ENCODE results near the gene SARDH. TPM values are rescaled to one million over a fixed set of nuclear protein-coding genes. Genes with fewer than 3 reads are reported as not detected.

SARDH gene
- total RNA-seq, 4 donors from 2014 or later: 0.32 to 0.98 (median 0.44) TPM; not detected in 1

DNA sequence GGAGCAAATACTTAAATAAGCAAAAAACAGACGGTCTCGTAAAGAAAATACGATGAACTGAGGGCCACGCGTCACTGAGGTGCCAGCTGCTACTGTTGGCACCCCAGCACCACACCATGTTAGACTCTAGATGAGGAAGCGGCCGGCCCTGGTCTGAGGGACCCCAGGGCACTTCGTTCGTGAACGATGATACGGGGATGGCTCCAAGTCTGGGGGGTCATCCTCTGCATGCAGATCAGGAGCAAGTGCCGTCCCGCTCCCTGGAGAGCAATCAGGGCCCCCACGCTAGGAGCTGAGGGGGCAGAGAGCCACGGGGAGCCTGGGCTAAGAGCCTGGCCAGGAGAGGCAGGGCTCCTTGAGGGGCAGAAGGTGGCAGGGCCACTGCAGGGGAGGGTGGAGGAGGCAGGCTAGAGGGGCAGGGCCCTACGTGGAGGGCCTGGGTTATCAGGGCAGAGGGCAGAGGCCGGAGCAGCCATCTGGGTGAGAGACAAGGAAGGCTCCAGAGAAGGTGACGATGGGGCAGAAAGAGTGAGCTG lies 24.1 kb downstream of the SARDH start:
- Histone ChIP-seq H3K27me3 (peaks cover 41% of the 10 kb centered on the region), H3K4me3 (no peak overlapping the region), H3K4me1 (no peaks in the 10 kb centered on the region), H3K36me3 (no peaks in the 10 kb centered on the region), H3K27ac (no peak overlapping the region), H3K9me3 (no peaks in the 10 kb centered on the region)
- WGBS: 90% methylated on average over 16 of the region's 18 CpGs
- peak in 1 of 2 donors; percentile 47 for DNase-seq (ENCODE audit: low spot score in 2 of 2)
- no peak for TF ChIP-seq POLR2A (IDR thresholded peaks at IDR 0.05)
- TF ChIP-seq POLR2AphosphoS5 (IDR thresholded peaks at IDR 0.05): no peak
- TF ChIP-seq, protein P1, sequence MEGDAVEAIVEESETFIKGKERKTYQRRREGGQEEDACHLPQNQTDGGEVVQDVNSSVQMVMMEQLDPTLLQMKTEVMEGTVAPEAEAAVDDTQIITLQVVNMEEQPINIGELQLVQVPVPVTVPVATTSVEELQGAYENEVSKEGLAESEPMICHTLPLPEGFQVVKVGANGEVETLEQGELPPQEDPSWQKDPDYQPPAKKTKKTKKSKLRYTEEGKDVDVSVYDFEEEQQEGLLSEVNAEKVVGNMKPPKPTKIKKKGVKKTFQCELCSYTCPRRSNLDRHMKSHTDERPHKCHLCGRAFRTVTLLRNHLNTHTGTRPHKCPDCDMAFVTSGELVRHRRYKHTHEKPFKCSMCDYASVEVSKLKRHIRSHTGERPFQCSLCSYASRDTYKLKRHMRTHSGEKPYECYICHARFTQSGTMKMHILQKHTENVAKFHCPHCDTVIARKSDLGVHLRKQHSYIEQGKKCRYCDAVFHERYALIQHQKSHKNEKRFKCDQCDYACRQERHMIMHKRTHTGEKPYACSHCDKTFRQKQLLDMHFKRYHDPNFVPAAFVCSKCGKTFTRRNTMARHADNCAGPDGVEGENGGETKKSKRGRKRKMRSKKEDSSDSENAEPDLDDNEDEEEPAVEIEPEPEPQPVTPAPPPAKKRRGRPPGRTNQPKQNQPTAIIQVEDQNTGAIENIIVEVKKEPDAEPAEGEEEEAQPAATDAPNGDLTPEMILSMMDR (IDR thresholded peaks at IDR 0.05): no peak
- TF ChIP-seq EP300 (IDR thresholded peaks at IDR 0.05): no peak

DNA sequence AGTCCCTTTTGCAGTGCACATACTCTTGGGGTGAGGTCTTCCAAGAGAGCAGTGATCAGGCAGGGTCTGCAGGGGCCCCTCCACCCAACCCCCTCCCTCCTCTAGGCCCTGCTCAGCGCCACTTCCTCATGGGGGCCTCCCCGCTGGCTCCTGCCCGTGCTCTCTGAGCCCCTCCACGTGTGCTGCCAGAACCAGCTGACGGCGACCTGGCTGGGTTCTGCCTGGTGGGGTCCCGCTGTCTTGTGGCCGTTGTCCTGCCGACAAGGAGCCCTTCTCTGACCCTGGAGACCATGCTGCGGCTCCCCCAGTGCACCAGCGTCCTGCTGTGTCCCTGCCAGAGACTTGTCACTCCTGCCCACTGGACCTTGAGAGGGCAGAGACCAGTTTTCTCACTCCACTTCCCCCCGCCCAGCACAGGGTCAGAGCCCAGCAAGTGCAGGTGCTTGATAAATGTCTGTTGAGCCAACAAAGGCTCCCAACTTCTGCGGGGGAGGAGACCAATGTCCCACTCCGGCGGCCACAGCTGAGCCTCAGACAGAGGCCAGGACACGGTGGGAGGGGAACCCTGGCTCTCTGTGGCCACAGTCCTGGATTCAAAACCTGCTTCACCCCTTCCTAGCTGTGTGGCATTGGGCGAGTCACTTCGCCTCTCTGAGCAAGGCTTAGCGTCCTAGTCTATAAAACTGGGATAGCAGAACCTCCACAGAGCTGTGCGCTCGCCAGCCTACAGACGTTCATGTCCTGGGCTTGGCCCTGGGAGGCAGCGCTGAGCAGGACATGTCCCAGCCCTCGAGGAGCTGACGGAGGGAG lies 24.8 kb downstream of the SARDH start:
- TF ChIP-seq, protein P1 (IDR thresholded peaks at IDR 0.05): no peak
- no peak for TF ChIP-seq POLR2A (IDR thresholded peaks at IDR 0.05)
- no peak for TF ChIP-seq EP300 (IDR thresholded peaks at IDR 0.05)
- TF ChIP-seq POLR2AphosphoS5 (IDR thresholded peaks at IDR 0.05): no peak
- DNase-seq (ENCODE audit: low spot score in 2 of 2): peak in 1 of 2 donors; percentile 48
- H3K4me1 ChIP-seq: no peaks in the 10 kb centered on the region
- H3K27ac ChIP-seq: no peak overlapping the region
- H3K27me3 ChIP-seq: peaks cover 38% of the 10 kb centered on the region
- no peaks in the 10 kb centered on the region for H3K36me3 ChIP-seq
- H3K4me3 ChIP-seq: no peak overlapping the region
- H3K9me3 ChIP-seq: no peaks in the 10 kb centered on the region
- WGBS: 82% methylated on average over 8 of the region's 25 CpGs

DNA sequence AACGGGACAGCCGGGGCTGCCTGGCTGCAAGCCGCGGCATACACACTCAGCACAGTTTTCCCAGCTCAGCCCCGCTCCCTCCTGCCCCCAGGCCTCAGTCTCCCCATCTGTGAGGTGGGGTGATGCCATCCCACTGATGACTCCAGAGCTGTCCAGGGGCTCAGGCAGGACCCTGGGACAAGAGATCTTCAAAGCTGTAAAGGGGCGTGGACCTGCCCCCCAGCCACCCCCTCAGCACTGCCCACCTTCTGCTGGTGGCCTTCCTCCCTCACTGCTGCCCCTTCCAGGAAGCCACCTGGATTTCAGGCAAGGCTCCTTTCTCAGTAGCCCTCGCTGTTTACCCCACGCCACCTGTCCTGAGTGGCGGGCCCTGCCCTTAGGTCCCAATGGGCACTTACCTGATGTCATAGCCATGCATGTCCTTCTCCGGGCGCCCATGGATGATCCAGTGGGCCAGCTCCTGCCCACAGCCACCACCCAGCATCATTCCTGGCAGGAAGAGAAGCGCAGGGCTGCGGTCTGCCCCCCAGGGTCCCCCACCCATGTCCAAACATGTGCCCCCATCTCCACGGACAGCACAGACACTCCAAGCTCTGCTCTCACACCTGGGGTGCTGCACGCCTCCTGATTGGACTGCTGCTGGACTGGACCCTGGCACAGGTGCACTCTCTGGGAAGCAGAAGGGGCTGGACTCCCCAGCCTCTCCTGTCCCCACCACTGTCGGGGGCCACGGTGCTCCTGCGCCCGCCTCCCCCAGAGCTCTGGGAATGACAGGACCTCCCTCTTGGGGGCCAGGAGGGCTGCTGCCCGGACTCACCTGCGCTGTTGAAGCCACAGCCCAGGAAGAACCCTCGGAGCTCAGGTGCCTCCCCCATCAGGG lies 25.7 kb downstream of the SARDH start:
- TF ChIP-seq POLR2A (IDR thresholded peaks at IDR 0.05) (no peak), EP300 (IDR thresholded peaks at IDR 0.05) (no peak), POLR2AphosphoS5 (IDR thresholded peaks at IDR 0.05) (no peak)
- TF ChIP-seq, protein P1 (IDR thresholded peaks at IDR 0.05): no peak
- Histone ChIP-seq H3K36me3 (no peaks in the 10 kb centered on the region), H3K4me3 (no peak overlapping the region), H3K9me3 (no peaks in the 10 kb centered on the region), H3K27ac (no peak overlapping the region), H3K27me3 (peaks cover 40% of the 10 kb centered on the region), H3K4me1 (no peaks in the 10 kb centered on the region)
- 84% methylated on average over 15 of the region's 22 CpGs for WGBS
- peak in 1 of 2 donors; percentile 55 for DNase-seq (ENCODE audit: low spot score in 2 of 2)

DNA sequence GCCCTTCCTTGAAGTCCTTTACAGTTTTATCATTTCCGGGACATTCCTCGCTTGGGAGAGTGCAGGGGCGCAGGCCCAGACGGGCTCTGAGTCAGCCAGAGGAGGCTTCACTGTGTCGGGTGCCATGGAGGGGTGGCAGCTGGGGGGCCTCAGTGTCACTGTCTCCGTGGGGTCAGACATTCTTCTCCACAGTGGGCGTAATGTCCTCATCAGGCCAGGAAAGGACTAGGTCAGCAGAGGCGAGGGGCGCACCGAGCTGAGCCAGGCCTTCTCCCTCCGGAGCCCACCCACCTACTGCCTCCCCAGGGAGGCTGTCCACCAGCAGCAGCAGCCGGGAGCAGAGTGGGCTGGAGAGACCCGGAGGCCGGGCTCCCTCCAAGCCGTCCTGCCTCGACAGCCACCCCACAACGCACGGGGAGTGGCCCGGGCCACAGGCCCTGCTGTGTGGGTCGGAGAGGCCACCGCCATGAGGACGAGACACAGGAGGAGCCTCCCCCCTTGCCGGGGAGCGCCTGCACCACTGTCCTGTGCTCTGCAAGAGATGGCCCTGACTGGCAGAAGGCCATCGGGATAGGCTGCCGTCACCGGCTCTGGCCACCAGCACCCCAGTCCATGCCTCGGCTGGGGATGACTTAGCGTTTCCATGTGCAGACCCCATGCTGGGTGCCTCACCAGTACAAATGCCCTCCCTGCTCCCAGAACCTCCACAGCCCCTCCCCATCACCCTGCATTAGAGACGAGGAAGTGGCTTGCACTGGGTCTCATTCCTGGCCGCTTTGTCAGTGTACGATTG lies 26.5 kb downstream of the SARDH start:
- Histone ChIP-seq H3K4me3 (no peak overlapping the region), H3K27me3 (peaks cover 39% of the 10 kb centered on the region), H3K27ac (no peak overlapping the region), H3K9me3 (no peaks in the 10 kb centered on the region), H3K4me1 (peaks cover 7% of the 10 kb centered on the region), H3K36me3 (no peaks in the 10 kb centered on the region)
- DNase-seq (ENCODE audit: low spot score in 2 of 2): peak in 1 of 2 donors; percentile 52
- no peak for TF ChIP-seq POLR2AphosphoS5 (IDR thresholded peaks at IDR 0.05)
- WGBS: 76% methylated on average over 8 of the region's 32 CpGs
